ENCODE results near the gene ATP5F1E.

- TF ChIP-seq CTCF (conservative IDR thresholded peaks at IDR 0.05; ENCODE audit: low read length) (no peak), EZH2phosphoT487 (IDR thresholded peaks at IDR 0.05; ENCODE audit: borderline replicate concordance) (no peak)
These were observed 5.3 kb upstream of the ATP5F1E start for GRCh38 chr20:59037386-59037785.
